GM12873 (cell line): Measurements from ENCODE around the gene FAM53B.

Experiments used
- TF ChIP-seq, protein P1 (sequence below): IDR thresholded peaks from 2 replicates; pipeline ENCODE4 v1.5.1; 2012; ENCODE audit warnings: low read depth, mild to moderate bottlenecking, moderate library complexity, low read length, control low read depth; ENCODE audit not compliant: insufficient read depth; ENCODE audit errors: missing control alignments

The FAM53B gene

GRCh38 chr10:124675824-124676223 lies 68.4 kb downstream of the FAM53B start:
- TF ChIP-seq, protein P1, sequence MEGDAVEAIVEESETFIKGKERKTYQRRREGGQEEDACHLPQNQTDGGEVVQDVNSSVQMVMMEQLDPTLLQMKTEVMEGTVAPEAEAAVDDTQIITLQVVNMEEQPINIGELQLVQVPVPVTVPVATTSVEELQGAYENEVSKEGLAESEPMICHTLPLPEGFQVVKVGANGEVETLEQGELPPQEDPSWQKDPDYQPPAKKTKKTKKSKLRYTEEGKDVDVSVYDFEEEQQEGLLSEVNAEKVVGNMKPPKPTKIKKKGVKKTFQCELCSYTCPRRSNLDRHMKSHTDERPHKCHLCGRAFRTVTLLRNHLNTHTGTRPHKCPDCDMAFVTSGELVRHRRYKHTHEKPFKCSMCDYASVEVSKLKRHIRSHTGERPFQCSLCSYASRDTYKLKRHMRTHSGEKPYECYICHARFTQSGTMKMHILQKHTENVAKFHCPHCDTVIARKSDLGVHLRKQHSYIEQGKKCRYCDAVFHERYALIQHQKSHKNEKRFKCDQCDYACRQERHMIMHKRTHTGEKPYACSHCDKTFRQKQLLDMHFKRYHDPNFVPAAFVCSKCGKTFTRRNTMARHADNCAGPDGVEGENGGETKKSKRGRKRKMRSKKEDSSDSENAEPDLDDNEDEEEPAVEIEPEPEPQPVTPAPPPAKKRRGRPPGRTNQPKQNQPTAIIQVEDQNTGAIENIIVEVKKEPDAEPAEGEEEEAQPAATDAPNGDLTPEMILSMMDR = no peak

- TF ChIP-seq, protein P1 = no peak
Measured at GRCh38 chr10:124675261-124675660, 68.9 kb downstream of the FAM53B start.

GRCh38 chr10:124674768-124675222 lies 69.4 kb downstream of the FAM53B start:
- TF ChIP-seq, protein P1 = no peak

DNA sequence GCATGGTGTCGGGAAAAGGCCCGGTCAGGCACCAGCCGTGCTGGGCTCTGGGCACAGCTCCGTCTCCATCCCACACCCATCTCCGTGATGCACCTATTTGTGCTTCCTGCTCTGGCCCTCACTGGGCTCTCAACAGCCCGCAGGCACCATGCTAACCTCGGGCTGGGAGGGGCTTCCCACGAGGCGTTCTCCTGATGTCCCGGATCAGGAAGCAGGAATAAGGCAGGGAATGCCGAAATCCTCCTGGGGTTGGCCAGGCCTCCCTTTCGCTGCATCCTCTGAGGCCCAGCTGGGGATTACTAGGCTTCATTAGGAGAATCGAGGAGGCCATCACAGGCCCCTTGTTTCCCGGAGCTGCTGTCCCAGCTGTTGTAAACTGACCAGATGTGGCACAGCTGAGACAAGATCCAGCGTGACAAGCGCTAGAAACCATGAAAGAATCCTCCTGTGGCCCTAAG lies 72.0 kb downstream of the FAM53B start:
- TF ChIP-seq, protein P1 = no peak

DNA sequence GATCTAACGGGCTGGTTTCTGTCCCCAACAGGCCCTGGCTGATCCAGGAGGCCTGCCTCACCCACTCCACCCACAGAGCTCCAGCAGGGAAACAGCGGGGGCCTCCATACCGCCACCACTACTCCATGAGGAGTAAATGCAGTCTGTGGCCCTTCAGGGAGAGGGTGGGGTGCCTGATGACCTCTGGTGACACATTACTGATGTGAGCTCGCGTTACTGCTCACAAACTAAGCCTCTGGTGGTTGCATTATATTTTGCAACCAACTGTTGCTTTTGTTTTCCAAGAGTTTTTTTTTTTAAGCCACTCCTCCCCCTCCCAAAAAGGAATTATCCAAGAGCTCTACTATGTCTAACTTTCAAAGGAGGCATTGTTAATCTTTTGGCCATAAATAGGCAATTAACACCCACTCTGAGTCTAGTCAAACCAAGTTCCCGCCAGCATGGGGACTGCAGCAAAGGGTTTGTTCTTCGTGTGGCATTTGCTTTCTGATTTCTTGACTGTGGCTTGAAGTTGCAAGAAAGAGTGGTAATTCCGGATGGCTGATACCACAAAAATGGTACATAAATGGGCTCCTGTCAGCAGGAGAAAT lies 72.6 kb downstream of the FAM53B start:
- TF ChIP-seq, protein P1 = no peak

- TF ChIP-seq, protein P1 = no peak
Measured at GRCh38 chr10:124670849-124671248, 73.3 kb downstream of the FAM53B start.

GRCh38 chr10:124669824-124670654 lies 74.1 kb downstream of the FAM53B start:
- TF ChIP-seq, protein P1 = no peak
